Hematopoietic multipotent progenitor cell treated with erythropoietin and hydrocortisone succinate and interleukin-3 and kit ligand, for 4 days (in vitro differentiated cells): ENCODE measurements around the gene METTL22.

Source experiments
- DNase-seq: peaks from one replicate; pipeline ENCODE4 v3.0.0-alpha.2; 2015

METTL22 gene

DNA sequence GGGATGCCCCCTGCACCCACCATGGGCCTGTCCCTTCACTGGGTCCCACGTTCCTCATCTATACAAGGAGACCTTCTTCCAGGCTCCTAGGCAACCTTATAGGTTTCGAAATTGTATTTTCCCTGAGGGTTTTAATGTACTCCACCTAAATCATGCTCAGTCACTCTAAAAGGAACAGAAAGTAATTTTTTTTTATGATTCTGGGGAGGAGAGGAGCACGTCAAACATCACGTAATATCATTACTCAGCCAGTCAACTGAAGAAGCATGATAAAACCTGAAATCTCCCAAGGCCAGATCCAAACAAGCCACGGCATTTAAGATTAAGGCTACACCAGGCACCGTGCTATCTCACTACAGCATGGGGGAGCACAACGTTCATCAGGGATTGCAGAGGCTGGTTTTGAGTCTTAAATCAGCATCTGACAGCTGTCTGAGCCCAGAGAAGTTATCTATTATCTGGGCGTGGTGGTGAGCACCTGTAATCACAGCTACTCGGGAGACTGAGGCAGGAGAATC lies 27.3 kb upstream of the METTL22 start:
- peak; percentile 84 for DNase-seq

- DNase-seq, result no peak
Measured at GRCh38 chr16:8595783-8596182, 25.7 kb upstream of the METTL22 start.

DNA sequence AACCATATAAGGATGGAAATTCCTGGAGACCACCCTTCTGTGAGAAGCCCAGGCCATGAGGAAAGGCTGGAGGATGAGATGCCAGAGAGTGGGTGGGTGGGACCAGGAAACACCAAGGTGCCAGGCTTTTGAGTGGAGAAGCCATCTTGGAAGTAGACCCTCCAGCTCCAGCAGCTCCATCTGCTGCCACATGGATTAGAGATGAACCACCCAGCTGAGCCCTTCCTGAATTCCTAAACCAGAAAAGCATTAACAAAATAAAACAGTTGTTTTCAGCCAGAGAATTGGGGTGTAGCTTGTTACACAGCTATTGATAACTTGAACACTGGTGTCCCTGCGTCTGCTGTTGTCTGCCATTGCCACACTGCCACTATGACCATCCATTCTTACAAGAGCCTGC lies 24.9 kb upstream of the METTL22 start:
- DNase-seq, result no peak

DNA sequence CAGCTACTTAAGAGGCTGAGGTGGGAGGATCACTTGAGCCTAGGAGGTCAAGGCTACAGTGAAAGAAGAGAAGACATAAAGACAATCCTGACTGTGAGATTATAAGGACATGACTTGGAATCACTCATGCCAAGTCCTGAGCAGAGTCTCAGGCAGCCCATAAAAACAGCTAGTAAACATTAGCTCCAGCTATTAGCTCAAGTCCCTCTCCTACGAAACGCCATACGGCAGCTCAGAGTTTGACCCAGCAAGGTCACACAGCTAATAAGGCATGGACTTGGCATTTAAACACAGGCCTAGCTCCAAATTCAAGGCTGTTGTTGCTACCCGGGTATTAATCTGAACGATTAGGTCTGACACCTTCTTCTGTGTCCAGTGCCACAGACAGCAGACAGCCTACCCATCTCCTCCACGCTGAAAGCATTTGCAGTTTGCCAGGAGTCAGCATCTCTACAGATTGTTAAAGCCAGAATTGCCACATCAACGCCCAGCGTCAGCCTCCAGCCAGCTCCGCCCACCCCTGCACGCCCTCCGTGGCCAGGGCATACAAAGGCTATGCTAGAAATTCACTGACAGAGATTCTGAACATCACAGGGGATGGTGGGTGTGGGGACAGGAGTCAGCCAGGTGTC lies 21.2 kb upstream of the METTL22 start:
- no peak for DNase-seq

DNA sequence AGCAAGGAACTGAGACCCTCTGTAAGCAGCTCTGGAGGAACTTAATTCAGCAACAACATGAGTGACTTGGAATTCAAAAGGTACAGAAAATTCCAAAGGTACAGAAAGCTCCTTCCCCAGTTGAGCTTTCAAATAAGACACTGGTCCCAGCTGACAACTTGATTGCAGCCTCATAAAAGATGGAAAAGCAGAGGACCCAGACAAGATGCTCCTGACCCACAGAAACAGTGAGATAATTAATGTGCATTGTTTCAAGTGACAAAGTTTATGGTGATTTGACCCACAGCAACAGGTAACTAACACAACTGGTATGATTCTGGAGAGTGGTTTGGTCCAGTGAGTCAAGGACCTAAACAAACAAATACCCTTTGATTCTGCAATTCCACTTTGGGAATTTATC lies 15.9 kb upstream of the METTL22 start:
- DNase-seq, result no peak

DNA sequence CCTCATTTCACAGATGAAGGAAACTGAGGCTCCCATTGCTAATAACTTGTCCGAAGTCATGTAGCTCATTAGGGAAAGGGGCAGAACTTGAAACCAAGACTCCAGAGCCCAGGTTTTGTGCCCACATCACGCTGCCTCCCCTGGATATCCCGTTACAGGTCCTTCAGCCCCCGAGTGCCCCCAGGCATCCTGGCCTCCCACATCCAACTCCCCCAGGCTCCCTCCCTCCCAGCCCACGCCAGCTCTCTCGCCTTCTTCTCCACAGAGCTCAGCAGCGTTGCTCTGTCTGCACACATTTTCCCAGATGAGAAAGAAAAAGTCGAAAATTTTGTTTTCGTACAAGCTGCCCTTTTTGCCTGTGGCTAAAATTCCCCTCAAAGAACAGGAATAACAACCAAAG lies 14.3 kb upstream of the METTL22 start:
- DNase-seq, result no peak

DNA sequence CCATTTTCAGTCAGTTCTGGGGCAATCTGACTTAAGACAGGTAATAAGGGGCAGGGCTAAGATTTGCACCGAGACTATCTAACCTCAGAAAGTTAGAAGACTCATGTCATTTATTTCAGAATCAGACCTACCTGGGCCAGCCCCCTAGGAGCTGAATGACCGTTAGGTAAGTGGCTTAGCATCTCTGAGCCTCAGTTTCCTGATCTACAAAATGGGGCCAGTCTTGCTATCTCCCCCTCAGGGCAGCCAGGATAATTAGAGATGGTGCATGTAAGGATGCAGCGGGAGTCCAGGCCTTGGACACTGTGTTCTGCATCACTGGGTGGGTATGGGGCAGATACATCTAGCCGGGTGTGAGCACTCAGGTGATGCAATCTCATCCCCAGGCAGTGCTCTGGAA lies 10.4 kb upstream of the METTL22 start:
- DNase-seq, result no peak

DNA sequence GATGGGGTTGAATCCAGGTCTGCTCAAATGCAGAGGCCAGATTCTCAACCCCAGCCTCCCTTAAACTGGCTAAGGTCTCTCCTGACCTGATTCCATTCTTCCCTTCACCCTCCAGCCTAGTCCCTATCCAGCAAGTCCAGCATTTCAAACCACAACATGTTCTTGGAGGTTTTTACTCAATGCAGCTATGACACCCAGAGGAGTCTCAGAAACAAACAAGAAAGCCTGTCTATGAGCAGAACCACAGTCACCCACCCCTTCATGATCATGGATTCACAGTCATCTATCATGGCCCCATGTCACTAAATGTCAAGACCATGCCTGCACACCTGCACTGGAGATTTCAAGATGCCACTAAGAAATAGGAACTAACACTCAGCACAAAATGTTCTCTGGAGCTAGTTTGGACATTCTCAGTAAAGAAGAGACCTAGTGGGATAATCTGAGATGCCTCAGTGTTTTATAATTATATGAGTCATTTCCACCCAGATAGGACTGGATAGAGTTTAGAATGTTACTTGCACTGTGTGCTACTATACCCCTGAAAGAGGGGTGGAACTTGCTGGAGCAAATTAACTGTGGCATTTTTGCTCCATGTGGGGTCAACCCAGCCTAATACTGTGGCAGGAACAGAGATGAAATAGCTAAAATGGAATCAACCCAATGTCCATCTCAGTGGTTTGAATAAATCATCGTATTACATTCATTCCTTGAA lies 9.5 kb upstream of the METTL22 start:
- no peak for DNase-seq

DNA sequence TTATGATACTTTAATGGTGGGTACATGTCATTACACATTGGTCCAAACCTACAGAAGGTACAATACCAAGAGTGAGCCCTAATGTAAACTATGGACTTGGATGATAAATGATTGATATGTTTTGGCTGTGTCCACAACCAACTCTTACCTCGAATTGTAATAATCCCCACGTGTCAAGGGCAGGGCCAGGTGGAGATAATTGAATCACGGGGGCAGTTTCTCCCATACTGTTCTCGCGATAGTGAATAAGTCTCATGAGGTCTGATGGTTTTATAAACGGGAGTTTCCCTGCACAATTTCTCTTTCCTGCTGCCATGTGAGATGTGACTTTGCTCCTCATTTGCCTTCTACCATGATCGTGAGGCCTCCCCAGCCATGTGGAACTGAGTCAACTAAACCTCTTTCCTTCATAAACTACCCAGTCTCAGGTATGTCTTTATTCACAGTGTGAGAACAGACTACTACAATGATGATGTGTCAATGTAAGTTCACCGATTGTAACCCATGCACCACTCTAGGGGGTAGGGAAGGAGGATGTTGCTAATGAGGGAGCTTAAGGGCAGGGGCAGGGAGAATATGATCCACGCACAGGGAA lies 7.0 kb upstream of the METTL22 start:
- DNase-seq, result no peak

DNA sequence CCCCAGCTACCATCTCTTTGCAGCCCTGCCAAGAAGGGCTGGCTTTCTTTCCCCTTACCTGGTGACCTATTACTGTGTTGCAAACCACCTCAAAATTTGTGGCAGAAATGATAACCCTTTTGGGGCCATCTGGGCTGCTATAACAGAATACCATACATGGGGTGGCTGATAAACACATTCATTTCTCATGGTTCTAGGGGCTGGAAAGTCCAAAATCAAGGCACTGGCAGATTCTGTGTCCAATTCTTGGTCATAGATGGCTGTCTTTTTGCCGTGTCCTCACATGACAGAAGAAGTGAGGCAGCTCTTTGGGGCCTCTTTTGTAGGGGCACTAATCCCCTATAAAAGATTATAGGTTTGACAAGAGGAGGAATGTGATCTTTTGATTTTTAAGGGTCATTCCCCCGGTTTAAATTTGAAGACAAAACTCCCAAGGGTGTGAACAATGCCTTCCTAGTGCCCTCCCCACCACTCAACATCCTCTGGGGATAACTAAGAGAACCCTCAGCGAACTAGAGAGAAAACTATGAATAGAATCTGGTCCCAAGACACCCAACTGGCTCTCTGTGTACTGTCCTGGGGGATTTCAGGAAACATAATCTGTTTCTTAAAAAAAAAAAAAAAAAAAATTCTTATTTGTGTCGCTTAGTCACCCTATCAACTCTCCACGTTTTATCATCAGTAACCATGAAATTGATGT lies 1.7 kb upstream of the METTL22 start:
- no peak for DNase-seq

- no peak for DNase-seq
Measured at GRCh38 chr16:8620535-8620934, 963 bp upstream of the METTL22 start.

DNA sequence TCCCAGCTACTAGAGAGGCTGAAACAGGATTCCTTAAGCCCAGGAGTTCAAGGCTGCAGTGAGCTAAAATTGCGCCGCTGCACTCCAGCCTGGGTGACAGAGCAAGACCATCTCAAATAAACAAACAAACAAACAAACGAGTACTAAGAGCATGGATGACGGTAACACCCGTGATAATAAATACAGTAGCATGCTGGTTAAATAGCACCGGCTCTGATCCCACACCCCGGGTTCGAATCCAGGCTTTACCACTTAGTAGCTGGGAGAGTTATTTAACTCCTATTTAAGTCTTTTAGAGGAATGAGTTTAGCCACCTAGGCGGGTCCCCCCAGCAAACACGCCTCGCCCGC lies 301 bp upstream of the METTL22 start:
- no peak for DNase-seq

DNA sequence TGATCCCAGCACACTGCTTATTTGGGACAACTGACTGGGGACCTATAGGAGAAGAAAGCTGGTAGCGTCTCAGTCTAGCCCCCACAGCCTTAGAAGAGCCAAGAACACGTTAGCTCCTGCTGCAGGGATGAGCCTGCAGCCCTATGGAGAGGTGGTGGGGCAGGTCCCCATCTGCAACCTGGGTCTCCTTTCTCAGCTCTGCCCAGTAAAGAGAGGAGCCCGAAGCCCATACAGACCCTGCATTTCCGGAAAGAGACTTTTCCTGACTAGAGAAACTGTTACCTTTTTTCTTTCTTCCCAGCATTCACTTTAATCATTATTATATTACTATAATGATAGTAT lies 788 bp downstream of the METTL22 start:
- DNase-seq, result no peak

DNA sequence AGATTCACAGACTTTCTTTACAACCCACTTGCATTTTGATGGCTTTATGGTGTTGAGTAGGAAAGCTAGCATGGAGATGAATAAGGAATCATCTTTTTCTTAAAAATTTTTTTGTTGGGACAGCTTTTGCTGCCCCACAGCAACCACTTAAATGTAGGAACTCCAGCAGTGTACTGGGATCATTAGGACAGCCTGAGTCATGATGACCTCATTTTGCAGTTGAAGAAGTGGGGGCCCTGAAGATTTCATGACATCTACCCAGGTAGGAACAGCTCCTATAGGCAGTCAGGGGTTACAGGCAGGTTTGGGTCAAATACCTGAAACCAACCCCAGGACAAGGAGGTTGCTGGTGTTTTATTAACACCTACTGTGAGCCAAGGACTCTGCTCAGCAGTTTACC lies 2.1 kb downstream of the METTL22 start:
- DNase-seq, result no peak

- DNase-seq, result no peak
Measured at GRCh38 chr16:8625491-8626087, 4.1 kb downstream of the METTL22 start.

- no peak for DNase-seq
Measured at GRCh38 chr16:8626946-8627345, 5.4 kb downstream of the METTL22 start.

- no peak for DNase-seq
Measured at GRCh38 chr16:8627456-8627855, 6.0 kb downstream of the METTL22 start.

GRCh38 chr16:8628981-8629725 lies 7.7 kb downstream of the METTL22 start:
- no peak for DNase-seq

GRCh38 chr16:8630255-8630953 lies 8.9 kb downstream of the METTL22 start:
- DNase-seq, result no peak

DNA sequence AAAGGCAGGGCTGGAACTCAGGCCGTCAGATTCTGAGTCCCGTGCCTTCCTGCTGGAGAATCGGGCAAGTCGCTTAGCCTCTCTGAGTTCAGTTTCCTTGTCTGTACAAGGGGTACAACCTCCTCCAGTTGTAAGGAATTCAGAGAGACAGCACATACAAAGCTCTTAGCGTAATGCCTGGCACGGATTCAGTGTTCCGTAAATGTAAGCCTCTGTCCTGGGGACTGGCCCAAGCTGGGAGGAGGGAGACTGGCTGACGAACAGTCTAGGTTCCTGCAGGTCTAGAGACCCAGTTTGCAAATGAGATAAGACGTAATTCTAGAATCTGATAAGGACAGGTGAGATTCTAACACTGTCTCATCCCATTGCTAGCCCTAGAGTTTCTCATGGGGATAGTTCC lies 9.9 kb downstream of the METTL22 start:
- DNase-seq, result no peak

DNA sequence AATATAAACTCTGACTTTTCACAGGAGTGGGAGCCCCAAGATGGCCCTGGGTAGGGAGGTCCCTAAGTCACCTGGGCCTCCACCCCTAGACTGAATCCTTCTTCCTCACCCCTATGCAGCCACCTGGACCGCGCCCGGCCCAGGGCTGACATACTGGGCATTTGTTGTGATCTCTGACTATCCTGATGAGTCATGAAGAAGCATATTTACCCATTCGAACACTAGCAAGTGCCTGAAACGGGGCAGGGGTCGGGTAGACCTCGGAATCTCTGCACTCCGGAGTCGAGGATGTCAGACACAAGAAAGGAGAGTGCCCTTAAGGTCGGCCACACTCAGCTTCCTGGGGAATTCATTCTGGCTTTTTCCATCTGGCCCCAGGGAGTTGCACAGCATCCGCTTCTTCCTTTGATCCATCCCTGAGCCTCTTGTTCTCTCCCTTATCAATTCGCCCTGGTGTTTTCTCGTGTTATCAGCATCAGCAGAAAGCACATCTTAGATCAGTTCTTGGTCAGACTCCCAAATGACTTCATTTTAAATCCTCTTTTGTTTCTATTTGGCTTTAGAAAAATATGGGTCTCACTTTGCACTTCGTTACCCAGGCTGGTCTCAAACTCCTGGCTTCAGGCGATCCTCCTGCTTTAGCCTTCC lies 10.4 kb downstream of the METTL22 start:
- DNase-seq, result peak; percentile 55
